Measurements from ENCODE around the gene IL37. TPM values are rescaled to one million over a fixed set of nuclear protein-coding genes. Genes with fewer than 3 reads are reported as not detected.
A peak's percentile ranks its signal among the peaks of the same experiment; 100 is the strongest.

Gene IL37
- total RNA-seq (not detected in 2 replicates), polyA plus RNA-seq (not detected in 2 replicates), polyA minus RNA-seq (not detected in 2 replicates), Bru-seq, nascent RNA (not detected), BruChase-seq, experiment 1, labeled RNA remaining after a 6-hour chase (percentile 12 among the genes with signal in this experiment), BruChase-seq, experiment 2, labeled RNA remaining after a 2-hour chase (percentile 21 among the genes with signal in this experiment)
- not detected in 2 replicates for polyA plus RNA-seq (2011; cell fraction: cytosol; rRNA removed)
- 0.71 TPM in 1 of 2 replicates, not detected in the other for polyA plus RNA-seq (2011; cell fraction: nucleus; rRNA removed)
- not detected in 2 replicates for polyA plus RNA-seq (2012)
- polyA minus RNA-seq (2011; cell fraction: cytosol; rRNA and poly(A)+ RNA removed) = not detected
- polyA minus RNA-seq (2011; cell fraction: nucleus; rRNA and poly(A)+ RNA removed) = not detected in 2 replicates
- long read RNA-seq = 0 reads

- Histone ChIP-seq H3K4me1 (ENCODE audit: control insufficient read depth, extremely low read depth, insufficient read depth, low read length) (no peaks in the 10 kb centered on the region), H3K9me1 (replicated peaks; ENCODE audit: control insufficient read depth, extremely low read depth, insufficient read depth, low read length) (no peaks in the 10 kb centered on the region), H3K79me2 (ENCODE audit: control insufficient read depth, insufficient read depth, low read length) (no peaks in the 10 kb centered on the region), H4K20me1 (replicated peaks; ENCODE audit: control insufficient read depth, extremely low read depth, insufficient read depth, low read length) (no peaks in the 10 kb centered on the region), H3K4me3 (replicated peaks in 1 of 3; ENCODE audit: insufficient read depth in 1 of 3, low read depth in 1 of 3, low read length in 3 of 3) (no peak within 1 kb of the TSS), H3K36me3 (ENCODE audit: control insufficient read depth in 2 of 2, extremely low read depth in 1 of 2, insufficient read depth in 2 of 2, low read length in 2 of 2) (no peaks in the 10 kb centered on the region), H3K9ac (replicated peaks; ENCODE audit: extremely low read depth, insufficient read depth, low read length) (no peak within 1 kb of the TSS), H3K4me2 (ENCODE audit: insufficient read depth, low read length) (no peak within 1 kb of the TSS), H3K9me3 (replicated peaks; ENCODE audit: control insufficient read depth, insufficient read depth, low read length) (no peaks in the 10 kb centered on the region), H3K27ac (ENCODE audit: insufficient read depth, low read depth, low read length) (no peak within 1 kb of the TSS), H3K27me3 (ENCODE audit: control insufficient read depth in 2 of 2, insufficient read depth in 2 of 2, low read length in 2 of 2) (peaks cover 8 to 18% of the 10 kb centered on the region in 2 experiments), H2AFZ (ENCODE audit: low read depth, low read length) (no peak within 1 kb of the TSS)
- FAIRE-seq (no peak), DNase-seq (ENCODE audit: low read depth, low spot score) (no peak)
- TF ChIP-seq GATA2 (IDR thresholded peaks at IDR 0.05; ENCODE audit: insufficient read depth, insufficient read length, low read depth, low read length) (no peak), EZH2 (IDR thresholded peaks at IDR 0.05; ENCODE audit: borderline replicate concordance, low read depth, low read length, severe bottlenecking) (no peak), POLR2AphosphoS5 (IDR thresholded peaks at IDR 0.05; ENCODE audit: insufficient read depth, low read depth, low read length) (no peak)
- BruUV-seq (replicated peaks) = no TSS peak
- intact Hi-C loops (cut with micrococcal nuclease) = no loop called here
- dilution Hi-C loops (cut with MboI; ENCODE audit: extremely low pct_ligation_motif_present, low sequenced_read_pairs) = no loop called here
- ChIA-PET POLR2A (no interaction called here), CTCF (no interaction called here)
Observed at GRCh38 chr2:112910865-112911264, at the start of gene IL37. Gene IL37, plus strand, starts transcription at chr2:112911165. Its CDS starts 1,848 bp downstream, at chr2:112913013.

GRCh38 chr2:112864072-112864471, 46.9 kb upstream of the IL37 start:
- no peak for TF ChIP-seq POLR2A (IDR thresholded peaks at IDR 0.05; ENCODE audit: low read depth, low read length)
- TF ChIP-seq GATA2 (IDR thresholded peaks at IDR 0.05; ENCODE audit: insufficient read depth, insufficient read length, low read depth, low read length) = no peak
- TF ChIP-seq MYC (IDR thresholded peaks at IDR 0.05; ENCODE audit: low read depth, low read length) = no peak
- no peak for TF ChIP-seq JUN (IDR thresholded peaks at IDR 0.05; ENCODE audit: borderline replicate concordance, insufficient read depth, insufficient read length, low read depth)
- no peak for TF ChIP-seq EZH2 (IDR thresholded peaks at IDR 0.05; ENCODE audit: borderline replicate concordance, low read depth, low read length, severe bottlenecking)
- no peak for TF ChIP-seq CTCF (IDR thresholded peaks at IDR 0.05; ENCODE audit: extremely low read depth in 1 of 2, insufficient read depth in 1 of 2, low read depth in 1 of 2, low read length in 2 of 2)
- no peak for TF ChIP-seq POLR2AphosphoS5 (IDR thresholded peaks at IDR 0.05; ENCODE audit: insufficient read depth, low read depth, low read length)
- no peak for TF ChIP-seq FOS (IDR thresholded peaks at IDR 0.05; ENCODE audit: borderline replicate concordance, insufficient read depth, low read length)
- TF ChIP-seq MAX (IDR thresholded peaks at IDR 0.05; ENCODE audit: insufficient read depth, insufficient read length) = no peak
- Histone ChIP-seq H4K20me1 (replicated peaks; ENCODE audit: control insufficient read depth, extremely low read depth, insufficient read depth, low read length) (no peaks in the 10 kb centered on the region), H3K9ac (replicated peaks; ENCODE audit: extremely low read depth, insufficient read depth, low read length) (no peak overlapping the region), H3K27me3 (ENCODE audit: control insufficient read depth in 2 of 2, insufficient read depth in 2 of 2, low read length in 2 of 2) (no peaks in the 10 kb centered on the region), H3K9me3 (replicated peaks; ENCODE audit: control insufficient read depth, insufficient read depth, low read length) (no peaks in the 10 kb centered on the region), H3K9me1 (replicated peaks; ENCODE audit: control insufficient read depth, extremely low read depth, insufficient read depth, low read length) (no peaks in the 10 kb centered on the region), H3K4me1 (ENCODE audit: control insufficient read depth, extremely low read depth, insufficient read depth, low read length) (peaks cover 4% of the 10 kb centered on the region), H3K4me2 (ENCODE audit: insufficient read depth, low read length) (no peak overlapping the region), H3K79me2 (ENCODE audit: control insufficient read depth, insufficient read depth, low read length) (no peaks in the 10 kb centered on the region), H2AFZ (ENCODE audit: low read depth, low read length) (no peak overlapping the region), H3K27ac (ENCODE audit: insufficient read depth, low read depth, low read length) (no peak overlapping the region), H3K36me3 (ENCODE audit: control insufficient read depth in 2 of 2, extremely low read depth in 1 of 2, insufficient read depth in 2 of 2, low read length in 2 of 2) (no peaks in the 10 kb centered on the region), H3K4me3 (replicated peaks in 1 of 3; ENCODE audit: insufficient read depth in 1 of 3, low read depth in 1 of 3, low read length in 3 of 3) (no peak overlapping the region)
- no peak for FAIRE-seq
- intact Hi-C loops (cut with micrococcal nuclease) = no loop called here
- no TSS peak for BruUV-seq (replicated peaks)
- ChIA-PET CTCF (no interaction called here), POLR2A (no interaction called here)
- dilution Hi-C loops (cut with MboI; ENCODE audit: extremely low pct_ligation_motif_present, low sequenced_read_pairs) = no loop called here
- no peak for DNase-seq (ENCODE audit: low read depth, low spot score)

Measured in endothelial cell of umbilical vein (primary cell).